ENCODE results near the gene KIF5B.
"Not testable (repeated sequence)": the region's sequence is repeated elsewhere in the genome, so short reads cannot be mapped to it uniquely, and the experiment has no call there.

The KIF5B gene

DNA sequence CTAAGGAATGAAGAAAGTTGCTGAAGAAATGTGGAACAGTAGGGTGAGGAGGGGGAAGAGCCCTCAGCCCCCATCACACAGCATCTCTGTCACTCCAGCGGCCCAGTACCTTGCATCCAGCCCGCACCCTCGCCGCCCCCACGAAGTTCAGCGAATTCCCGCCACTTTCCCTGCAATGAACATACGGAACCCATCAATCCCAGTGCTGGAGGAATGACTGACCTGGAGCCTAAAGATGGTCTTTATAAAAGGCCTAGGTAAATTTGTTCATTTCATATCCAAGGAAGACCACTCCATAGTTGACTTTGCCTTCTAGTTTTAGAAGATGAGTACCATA, 779 bp upstream of the KIF5B start:
- DNase-seq, result no peak

DNA sequence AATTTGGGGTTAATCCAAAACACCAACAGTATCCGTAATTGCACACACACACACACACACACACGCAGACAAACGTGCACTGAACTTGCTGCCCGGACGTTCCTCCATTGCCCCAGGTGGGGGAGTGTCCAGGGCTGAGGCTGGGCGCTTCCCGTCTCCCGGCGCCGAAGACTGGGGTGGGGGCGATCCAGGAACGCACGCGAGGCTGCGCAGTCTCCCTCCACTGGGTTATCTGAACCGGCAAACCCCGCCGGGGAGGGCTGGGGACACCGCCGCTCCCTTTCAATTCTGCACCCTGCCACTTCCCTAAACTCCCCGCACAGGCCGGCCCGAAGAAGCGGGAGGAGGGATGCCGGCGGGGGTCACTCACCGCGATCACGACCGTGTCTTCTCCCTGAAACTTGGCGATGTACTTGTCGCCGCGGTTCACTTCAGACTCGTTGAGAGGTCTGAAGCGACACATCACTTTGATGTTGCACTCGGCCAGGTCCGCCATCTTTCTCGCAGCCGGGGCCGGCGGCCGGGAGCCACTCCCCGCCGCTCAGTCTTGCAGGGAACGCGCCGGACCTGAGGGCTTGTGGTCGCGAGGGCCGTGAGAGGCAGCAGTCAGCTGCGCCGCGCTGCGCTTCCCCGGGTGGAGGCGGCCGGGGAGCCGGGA, 618 bp downstream of the KIF5B start:
- peak; percentile 61 to 87 for DNase-seq

DNA sequence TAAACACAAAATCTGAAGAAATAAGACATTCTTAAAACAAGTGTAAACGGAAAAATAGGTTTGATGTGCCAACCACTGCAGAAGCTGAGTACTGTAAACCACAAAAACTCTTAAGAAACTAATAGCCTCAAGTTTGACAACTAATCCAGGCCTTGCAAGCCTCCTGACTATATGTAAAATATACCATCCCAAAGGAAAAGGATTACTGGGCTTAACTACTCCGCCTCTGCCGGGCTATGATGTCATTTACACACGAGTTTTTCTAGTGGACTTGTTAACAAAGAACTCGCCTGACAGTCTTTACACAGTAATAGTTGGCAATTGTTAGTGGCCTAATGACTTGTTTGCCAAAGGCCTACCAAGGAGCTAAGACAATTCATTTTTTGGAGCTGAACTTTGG, 2.1 kb downstream of the KIF5B start:
- no peak for DNase-seq

DNA sequence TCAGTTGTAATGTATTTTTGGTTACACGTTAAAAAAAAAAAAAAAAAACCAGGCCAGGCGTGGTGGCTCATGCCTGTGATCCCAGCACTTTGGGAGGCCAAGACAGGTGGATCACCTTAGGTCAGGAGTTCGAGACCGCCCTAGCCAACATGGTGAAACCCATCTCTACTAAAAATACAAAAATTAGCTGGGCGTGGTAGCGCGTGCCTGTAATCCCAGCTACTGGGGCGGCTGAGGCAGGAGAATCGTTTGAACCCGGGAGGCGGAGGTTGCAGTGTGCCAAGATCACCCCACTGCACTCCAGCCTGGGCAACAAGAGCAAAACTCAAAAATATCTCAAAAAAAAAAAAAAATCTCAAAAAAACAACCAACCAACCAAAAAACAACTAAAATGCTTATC, 2.8 kb downstream of the KIF5B start:
- DNase-seq, result not testable (repeated sequence)

DNA sequence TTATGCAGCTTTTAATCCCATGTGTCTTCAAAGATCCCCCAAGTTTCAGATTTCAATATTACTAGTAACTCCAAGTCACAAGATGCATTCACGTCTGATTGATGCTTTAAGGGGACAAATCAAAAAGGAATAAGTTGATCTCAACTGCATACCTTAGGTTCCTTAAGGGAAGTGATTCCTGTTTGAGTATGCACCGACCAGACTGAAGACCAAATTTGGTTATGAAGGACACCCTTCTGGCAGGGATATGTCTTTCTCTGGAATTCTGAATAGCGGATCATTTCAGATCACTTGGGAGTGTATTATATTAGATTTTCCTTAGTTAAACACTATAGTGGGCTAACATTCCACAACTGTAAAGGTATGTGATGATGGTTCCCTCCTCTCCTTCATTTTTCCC, 4.3 kb downstream of the KIF5B start:
- DNase-seq, result no peak

DNA sequence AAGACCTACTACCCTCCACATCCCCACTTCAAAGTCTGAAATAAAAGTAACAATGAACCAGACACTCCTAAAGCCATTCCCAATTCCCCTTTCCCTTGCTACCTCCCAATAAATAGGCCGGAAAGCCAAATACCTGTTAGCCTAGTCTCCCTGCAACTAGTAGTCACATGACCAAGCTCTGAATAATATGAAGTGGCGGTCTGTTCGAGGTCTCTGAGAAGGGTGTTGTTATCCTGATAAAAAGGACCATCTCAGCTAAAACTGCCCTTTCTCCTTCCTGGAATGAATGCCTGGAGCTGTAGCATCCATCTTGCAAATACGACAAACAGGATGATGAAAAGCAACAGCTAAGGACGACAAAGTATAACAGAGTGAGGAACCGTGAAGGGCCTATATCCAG, 6.0 kb downstream of the KIF5B start:
- DNase-seq, result no peak

DNA sequence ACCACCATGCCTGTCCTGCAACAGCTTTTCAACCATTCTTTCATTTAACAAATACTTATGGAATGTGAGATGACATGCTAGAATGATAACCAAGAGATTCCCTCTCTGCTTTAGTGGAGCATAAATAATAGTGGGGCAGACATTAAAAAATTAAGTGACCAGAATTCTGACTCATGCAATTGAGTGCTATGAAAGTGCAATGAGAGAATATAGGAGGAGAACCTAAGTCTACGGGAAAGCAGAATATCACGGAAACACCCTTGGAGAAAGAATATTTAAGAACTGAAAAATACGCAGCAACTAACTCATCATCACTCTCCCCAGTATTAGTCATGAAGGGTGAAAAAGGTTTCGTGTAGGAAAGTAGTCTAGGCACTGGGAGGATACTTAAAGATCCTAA, 7.1 kb downstream of the KIF5B start:
- DNase-seq, result no peak

DNA sequence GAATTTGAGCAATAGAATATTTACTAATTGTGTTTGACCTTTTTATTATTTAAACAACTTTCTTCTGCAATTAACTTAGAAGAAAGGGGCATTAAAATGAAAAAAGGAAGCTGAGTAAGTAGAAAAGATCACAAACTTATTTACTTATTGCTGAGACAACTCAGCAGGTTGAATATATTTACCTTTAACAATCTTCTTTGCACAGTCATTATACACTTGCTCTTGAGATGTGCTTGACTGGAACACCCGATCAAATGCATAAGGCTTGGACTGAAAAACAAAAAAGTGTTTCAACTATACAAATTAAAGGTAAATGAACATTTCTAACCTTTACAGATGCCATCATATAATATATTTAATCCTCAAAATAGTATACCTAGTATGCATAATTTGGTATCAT, 7.9 kb downstream of the KIF5B start:
- DNase-seq, result no peak

DNA sequence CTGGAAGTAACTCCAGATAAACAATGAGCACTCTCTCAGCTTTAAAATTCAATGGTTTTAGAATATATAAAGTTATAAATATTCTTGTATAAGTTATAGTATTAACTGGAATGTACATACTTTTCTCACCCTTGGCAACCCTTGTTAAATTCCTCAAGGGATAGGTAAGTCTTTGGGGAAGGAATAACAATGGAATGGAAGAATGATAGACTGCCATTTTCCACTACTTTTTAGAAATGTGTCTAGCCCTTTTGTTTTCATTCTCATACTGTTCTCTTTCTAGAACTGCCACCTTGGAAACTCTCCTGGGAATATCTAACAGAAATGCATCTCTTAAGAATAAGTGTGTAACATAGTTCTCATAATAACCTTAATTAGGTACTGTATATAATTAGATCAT, 8.3 kb downstream of the KIF5B start:
- DNase-seq, result no peak

DNA sequence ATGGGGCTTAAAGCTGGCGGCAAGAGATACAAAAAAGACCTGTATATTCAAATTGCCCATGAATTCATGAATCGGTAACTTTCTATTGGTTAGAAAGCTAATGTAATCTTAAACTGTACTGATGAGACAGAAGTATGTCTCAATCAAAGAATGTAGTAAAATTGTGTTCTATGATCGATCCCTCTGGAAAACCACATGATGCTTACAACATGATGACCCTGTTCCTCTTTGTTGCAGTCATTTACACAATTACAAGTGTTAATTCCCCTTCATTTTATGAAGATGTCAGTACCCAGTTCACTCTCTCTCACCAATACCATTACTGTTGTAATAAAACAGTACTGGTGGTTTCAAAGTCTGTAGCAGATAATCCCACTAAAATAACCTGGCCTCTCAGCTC, 10.1 kb downstream of the KIF5B start:
- DNase-seq, result no peak

DNA sequence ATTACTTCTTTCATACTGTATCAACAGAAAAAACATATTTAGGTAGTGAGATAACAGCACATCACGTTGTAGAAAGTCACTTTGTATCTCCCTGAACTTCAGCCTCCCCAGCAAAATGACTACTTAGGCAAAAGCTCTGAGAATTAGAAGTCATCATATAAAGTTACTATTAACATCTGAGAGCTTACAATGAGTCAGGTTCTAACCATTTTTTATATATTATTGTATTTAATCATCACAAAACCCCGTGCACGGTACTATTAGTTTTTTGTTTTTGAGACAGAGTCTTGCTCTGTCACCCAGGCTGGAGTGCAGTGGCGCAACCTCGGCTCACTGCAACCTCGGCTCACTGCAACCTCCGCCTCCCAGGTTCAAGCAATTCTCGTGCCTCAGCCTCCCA, 13.5 kb downstream of the KIF5B start:
- not testable (repeated sequence) for DNase-seq

DNA sequence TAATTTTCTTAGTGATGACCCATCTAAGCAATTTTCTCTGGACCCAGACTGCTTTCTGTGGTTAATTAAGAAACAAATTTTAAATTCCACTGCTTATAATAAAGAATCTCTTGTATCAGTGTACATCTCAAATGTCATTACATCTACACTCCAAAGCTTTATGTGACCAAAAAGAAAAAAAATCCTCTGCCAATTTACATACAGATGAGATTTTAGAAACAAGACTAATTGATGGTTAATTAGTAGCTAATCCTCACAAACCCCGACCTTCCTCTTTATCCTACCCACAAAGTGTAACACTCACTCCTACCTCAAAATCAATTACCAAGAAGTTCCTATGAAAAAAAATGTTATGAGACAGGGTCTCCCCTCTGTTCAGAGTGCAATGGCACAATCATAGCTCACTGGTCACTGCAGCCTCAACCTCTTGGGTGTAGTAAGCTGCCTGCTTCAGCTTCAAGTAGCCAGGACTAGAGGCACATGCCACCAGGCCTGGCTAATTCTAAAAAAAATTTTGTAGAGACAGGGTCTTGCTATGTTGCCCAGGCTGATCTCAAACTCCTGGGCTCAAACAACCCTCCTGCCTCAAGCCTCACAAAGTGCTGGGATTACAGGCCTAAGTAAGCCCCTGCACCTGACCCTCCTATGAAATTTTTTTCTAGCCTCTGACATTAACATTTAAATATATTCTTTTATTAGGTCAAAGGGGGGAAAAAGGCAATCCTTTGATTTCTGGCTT, 14.8 kb downstream of the KIF5B start:
- no peak for DNase-seq

DNA sequence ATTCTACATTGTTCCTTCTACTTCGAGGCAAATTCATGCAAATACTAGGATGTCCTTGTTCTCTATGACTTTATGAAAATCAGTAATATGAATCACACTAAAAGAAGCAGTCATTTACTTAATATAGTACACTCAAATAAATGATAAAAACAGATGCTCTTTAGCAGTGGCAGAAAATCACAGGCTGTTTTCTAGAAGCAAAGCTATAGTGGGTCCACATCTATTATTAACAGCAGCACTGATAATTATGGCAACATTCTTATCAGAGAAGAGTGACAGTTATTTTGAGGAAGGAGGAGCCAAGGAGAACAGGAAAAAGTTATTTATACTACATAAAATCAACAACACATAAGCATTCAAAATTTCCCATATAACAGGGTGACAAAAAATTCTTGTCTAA, 16.5 kb downstream of the KIF5B start:
- DNase-seq, result no peak

DNA sequence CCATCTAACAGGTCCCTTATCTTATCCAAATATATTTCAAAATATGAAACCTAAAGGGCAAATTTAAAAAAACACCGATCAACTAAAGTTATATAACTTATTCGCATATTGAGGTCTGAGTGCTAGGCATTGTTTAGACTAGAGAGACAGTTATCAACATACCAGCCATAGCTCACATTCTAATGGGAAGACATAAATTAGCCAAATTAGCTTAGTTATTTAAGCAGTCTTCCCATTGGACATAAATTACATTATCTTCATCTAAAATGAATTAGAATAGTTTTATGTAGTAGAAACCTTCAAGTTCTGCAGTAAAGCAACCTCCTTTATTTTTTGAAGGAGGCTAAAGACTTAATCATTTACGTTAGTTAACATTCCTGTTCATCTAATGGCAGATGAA, 17.4 kb downstream of the KIF5B start:
- DNase-seq, result no peak

DNA sequence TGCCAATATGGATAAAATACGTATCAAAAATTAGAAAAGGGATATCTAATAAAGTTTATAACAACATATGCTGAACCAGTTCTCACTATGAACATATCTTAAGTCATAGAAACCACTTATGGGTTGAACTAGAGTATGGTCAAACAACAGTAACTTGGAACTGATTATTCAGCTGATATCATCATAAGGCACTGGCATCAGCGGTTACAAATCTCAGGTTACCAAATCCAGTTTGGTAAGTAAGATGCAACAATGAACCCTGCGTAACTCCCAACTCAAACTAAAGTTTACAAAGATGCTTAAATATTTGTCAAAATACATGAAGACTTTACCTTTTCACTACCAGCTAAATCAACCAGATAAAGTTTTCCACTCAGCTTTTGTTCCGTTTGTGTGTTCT, 19.3 kb downstream of the KIF5B start:
- no peak for DNase-seq

DNA sequence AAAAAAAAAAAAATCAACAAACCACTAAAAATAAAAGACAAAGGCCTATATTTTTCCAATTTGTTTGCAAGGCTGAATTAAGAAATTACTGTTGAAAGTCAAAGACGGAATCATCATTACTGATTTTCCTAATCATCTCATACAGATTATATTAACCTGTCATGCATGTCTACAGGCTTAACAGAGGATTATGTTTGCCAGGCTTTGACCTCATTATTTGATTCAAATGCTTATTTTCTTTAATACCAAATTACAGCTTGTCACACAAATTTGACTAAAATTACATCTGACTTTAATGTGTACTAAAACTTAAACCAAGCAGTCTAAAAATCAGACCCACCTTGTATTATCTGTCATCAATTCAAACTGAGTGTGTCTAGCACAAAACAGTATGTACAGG, 21.2 kb downstream of the KIF5B start:
- no peak for DNase-seq

DNA sequence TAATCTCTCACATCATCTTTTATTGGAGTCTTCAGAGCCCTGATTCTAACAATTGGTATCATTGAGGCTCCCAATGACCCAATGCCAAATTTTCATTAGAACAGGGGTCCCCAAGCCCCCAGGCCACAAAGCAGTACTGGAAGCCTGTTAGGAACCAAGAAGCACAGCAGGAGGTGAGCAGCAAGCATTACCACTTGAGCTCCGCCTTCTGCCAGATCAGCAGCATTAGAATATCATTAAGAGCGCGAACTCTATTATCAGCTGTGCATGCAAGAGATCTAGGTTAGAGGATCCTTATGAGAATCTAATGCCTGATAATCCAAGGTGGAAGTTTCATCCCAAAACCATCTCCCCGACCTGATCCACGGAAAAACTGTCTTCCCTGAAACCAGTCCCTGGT, 23.1 kb downstream of the KIF5B start:
- DNase-seq, result no peak

DNA sequence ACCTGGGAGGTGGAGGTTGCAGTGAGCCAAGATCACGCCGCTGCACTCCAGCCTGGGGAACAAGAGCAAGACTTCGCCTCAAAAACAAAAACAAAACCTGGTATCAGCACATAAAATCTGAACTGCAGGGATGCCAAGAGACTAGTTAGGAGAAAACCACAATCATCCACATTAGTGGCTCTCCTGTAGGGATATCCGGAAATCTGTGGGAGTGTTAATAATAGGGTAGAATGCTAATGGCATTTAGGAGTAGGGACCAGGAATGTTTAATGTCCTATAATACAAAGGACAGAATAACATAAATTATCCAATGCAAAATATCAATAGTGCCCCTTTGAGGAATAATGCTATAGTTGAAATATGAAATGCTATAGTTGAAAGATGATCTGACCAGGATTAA, 24.3 kb downstream of the KIF5B start:
- no peak for DNase-seq

DNA sequence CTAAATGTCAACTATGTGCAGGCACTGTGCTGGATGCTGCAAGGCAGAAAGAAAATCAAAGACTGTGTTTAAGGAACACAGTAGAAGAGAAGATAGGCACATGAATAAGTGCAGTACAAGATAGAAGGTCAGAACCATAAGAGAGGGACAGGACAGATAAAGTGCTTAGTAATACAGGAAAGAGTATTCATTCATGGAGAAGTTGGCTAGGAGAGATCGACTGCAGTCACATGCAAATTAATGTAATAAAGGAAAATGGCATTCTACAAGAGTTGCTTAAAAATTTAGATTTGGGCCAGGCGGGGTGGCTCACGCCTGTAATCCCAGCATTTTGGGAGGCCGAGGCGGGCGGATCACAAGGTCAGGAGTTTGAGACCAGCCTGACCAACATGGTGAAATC, 24.8 kb downstream of the KIF5B start:
- no peak for DNase-seq

DNA sequence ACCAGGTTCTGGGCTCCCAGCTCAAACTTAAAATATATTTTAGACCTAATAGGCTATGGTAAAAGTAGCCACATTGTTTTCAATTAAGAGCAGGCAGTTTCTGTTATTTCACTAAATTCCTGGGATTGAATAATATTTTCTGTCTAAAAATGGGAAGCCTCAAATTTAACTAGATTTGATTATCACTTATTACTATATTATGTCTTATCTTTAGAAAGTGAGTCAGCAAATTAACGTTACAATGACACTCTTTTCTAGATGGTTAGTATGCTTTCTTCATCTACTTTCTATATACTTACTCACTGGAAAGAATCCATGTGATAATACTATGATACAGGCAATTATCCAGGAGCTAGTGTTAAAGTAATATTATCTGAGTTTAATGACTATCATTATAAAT, 27.5 kb downstream of the KIF5B start:
- DNase-seq, result no peak

DNA sequence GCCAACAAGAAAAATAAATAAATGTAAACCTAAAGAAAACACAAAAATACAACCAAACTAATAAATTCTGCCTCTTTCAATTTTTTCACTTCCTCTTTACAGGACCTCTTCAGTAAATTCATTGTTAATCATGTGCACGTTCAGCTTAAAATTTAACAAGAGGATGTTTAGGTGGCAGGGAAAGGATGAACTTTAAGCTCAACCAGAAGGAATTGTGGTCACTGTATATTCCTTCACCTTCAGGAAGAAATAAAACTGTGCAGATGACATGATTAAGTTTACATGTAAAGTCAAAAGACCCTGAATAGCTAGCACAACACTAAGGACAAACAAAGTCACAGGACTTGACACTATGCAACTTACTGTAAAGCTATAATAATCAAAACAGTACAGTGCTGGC, 33.0 kb downstream of the KIF5B start:
- DNase-seq, result no peak

DNA sequence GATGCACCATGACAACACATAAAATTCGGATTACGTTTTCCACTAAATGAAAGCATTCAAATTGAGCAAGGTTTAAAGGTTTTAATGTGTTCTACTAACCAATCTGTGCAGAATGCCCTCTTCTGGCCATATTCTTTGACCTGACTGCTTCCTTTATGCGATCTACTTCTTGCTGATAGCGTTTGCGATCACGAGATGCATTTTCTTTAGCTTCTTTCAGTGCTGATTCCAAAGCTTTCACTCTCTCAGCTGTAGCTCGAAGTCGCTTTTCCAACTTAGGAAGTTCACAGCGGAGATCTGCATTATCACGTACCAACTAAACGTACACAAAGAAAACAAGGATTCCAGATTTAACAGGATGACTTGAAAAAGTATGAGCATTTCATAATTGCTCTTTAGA, 39.2 kb downstream of the KIF5B start:
- DNase-seq, result no peak

DNA sequence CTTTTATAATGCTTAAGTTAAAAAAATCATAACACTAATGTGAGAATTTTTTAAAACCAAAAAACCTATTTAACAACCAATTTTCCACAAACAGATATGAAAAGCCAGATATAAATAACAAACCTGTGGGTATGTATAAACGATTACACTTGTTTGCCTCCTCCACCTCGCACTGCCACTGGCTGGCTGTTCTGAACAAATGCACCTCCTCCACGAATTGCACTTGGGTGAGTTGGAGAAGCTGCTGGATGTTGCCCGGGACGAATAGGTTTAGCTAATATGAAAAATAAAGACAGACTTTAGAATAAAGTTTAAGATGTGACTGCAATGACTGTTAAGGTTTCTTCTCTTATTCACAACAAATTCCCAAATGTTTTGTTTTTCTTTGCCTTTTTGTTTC, 40.8 kb downstream of the KIF5B start:
- no peak for DNase-seq

DNA sequence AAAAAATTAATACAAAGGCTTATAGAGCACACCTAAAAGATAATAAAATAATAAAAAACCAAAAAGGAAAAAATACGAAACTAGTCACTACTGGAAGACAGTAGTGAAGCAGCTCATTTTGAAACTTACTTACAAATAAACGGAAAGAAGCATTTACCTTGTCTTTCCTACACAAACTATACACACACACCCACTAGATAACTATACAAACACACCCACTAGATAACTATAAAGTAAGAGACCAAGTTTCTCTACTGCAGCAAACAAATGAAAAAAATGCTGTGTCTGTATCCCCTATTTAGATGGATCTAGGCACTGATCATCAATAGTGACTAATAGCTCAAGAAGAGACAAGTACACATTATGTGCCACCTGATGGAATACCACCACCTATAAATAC, 49.2 kb downstream of the KIF5B start:
- DNase-seq, result no peak

DNA sequence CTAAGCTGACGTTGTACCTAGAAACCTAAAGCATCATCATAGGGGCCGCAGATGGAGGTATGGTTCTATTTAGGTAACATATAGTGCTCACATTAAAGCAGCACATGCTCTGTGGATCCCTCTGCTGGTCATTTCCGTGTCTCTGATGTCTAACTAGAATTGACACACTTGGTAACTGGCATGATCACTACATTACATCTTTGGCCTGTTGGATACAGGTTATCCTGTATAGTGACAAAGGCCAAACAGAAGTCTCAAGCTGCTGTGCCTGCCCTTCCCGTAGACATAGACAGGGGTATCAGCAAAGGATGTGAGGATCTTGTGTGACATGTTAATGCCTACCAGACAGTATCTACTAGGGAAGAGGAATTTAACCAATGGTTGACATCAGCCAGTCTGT, 51.2 kb downstream of the KIF5B start:
- peak in 1 of 2 donors; percentile 60 for DNase-seq

Measured in bone marrow (tissue), 2 donors.